Measurements from ENCODE around the gene EFCAB6.

The EFCAB6 gene

GRCh38 chr22:43509337-43509736 lies 302.8 kb downstream of the EFCAB6 start:
- in situ Hi-C loops (cut with MboI; ENCODE audit: low sequenced_read_pairs, unreplicated experiment) = no loop called here
- no peak for DNase-seq (ENCODE audit: low spot score)
- TF ChIP-seq, protein P1, sequence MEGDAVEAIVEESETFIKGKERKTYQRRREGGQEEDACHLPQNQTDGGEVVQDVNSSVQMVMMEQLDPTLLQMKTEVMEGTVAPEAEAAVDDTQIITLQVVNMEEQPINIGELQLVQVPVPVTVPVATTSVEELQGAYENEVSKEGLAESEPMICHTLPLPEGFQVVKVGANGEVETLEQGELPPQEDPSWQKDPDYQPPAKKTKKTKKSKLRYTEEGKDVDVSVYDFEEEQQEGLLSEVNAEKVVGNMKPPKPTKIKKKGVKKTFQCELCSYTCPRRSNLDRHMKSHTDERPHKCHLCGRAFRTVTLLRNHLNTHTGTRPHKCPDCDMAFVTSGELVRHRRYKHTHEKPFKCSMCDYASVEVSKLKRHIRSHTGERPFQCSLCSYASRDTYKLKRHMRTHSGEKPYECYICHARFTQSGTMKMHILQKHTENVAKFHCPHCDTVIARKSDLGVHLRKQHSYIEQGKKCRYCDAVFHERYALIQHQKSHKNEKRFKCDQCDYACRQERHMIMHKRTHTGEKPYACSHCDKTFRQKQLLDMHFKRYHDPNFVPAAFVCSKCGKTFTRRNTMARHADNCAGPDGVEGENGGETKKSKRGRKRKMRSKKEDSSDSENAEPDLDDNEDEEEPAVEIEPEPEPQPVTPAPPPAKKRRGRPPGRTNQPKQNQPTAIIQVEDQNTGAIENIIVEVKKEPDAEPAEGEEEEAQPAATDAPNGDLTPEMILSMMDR (IDR thresholded peaks at IDR 0.05; ENCODE audit: borderline replicate concordance, control extremely low read depth, extremely low read depth, insufficient read depth, missing control alignments) = no peak

GRCh38 chr22:43508489-43508888 lies 303.6 kb downstream of the EFCAB6 start:
- in situ Hi-C loops (cut with MboI; ENCODE audit: low sequenced_read_pairs, unreplicated experiment) = no loop called here
- TF ChIP-seq, protein P1 (IDR thresholded peaks at IDR 0.05; ENCODE audit: borderline replicate concordance, control extremely low read depth, extremely low read depth, insufficient read depth, missing control alignments) = no peak
- no peak for DNase-seq (ENCODE audit: low spot score)

DNA sequence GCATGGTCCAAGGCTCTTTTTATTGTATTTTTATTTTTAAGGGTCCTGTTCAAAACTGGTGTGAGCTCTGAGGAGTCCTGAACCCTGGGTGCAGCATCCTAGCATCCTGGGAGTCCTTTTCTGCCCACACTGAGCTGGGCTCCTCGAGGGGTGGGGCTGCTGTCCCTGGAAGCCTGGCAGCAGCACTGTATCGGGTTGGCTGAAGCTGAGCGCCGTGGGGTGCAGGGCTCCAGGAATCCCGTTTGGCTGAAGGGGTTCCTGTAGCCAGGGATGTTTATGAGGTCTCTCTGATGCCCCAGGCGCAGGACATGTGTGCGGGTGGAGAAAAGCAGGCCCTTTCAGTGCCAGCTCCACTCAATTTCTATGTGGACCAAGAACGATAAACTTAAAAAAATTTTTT lies 304.9 kb downstream of the EFCAB6 start:
- in situ Hi-C loops (cut with MboI; ENCODE audit: low sequenced_read_pairs, unreplicated experiment) = no loop called here
- TF ChIP-seq, protein P1 (IDR thresholded peaks at IDR 0.05; ENCODE audit: borderline replicate concordance, control extremely low read depth, extremely low read depth, insufficient read depth, missing control alignments) = no peak
- DNase-seq (ENCODE audit: low spot score) = no peak

- in situ Hi-C loops (cut with MboI; ENCODE audit: low sequenced_read_pairs, unreplicated experiment) = no loop called here
- TF ChIP-seq, protein P1 (IDR thresholded peaks at IDR 0.05; ENCODE audit: borderline replicate concordance, control extremely low read depth, extremely low read depth, insufficient read depth, missing control alignments) = no peak
- no peak for DNase-seq (ENCODE audit: low spot score)
Measured at GRCh38 chr22:43506487-43506886, 305.6 kb downstream of the EFCAB6 start.

DNA sequence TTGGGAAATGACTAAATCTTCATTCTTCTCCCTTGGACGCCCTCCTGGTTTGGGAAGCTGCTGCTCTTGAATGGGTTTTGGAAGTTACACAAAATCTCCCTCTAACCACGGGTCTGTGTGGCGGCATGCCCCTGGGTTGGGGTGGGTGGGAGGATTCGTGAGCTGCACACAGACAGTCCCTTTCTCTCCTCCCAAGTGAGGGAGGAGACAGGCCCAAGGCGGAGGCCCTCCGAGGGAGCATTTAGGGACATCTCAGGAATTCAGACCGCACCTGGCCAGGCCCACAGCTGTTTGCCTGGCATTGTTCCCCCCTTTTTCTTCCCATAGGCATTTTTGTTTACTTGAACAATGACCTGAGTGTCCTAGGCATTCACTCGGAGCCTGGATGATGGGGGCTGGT lies 306.2 kb downstream of the EFCAB6 start:
- TF ChIP-seq, protein P1 (IDR thresholded peaks at IDR 0.05; ENCODE audit: borderline replicate concordance, control extremely low read depth, extremely low read depth, insufficient read depth, missing control alignments) = no peak
- in situ Hi-C loops (cut with MboI; ENCODE audit: low sequenced_read_pairs, unreplicated experiment) = no loop called here
- no peak for DNase-seq (ENCODE audit: low spot score)

GRCh38 chr22:43505423-43505822 lies 306.7 kb downstream of the EFCAB6 start:
- in situ Hi-C loops (cut with MboI; ENCODE audit: low sequenced_read_pairs, unreplicated experiment) = no loop called here
- no peak for DNase-seq (ENCODE audit: low spot score)
- TF ChIP-seq, protein P1 (IDR thresholded peaks at IDR 0.05; ENCODE audit: borderline replicate concordance, control extremely low read depth, extremely low read depth, insufficient read depth, missing control alignments) = no peak
